Activated CD4-positive, alpha-beta T cell treated with anti-CD3 and anti-CD28 coated beads, Interleukin-2, amount 50 U/mL, for 4 hours (primary cell): ENCODE results near the gene TMIGD3.

Experiments
- DNase-seq, 2 experiments: peaks; one replicate each; pipeline ENCODE4 v3.0.0-alpha.2; 2020

Gene TMIGD3

DNA sequence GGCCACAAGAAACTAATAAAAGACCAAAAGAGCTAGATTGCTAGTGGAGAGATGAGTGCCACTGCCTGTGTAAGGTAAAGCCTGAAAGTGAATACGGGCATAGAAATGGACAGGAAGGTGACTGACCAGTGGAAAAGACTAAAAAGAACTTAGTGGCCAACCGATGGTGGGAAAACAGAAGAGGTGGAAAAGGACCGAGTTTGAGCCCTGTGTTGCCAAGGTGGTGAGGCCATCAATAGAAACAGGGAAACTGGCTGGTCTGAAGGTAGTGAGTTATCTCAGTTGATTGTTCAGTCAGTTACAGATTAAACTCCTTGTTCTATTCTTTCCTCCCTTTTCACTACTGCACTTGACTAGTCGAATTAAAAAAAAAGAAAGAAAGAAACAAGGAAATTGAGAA, 56.9 kb downstream of the TMIGD3 start:
- no peak for DNase-seq

DNA sequence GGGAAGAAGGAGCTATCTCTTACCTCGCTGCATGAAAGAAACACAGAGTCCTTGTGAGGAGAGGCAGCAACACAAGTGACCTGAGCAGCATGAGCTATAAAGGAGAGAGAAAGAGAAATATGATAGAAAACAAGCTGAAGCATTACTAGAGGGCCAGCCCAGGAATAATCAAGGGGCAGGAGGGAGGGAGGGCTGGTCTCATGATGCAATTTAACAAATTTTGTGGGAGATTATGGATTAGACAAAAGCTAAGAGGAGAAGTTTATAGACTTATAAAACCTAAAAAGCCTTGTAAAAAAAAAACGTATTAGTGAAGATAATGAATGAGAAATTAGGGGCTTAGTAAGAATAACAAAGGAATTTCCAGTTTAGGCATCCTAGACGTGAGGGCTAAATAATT, 59.4 kb downstream of the TMIGD3 start:
- DNase-seq = no peak

DNA sequence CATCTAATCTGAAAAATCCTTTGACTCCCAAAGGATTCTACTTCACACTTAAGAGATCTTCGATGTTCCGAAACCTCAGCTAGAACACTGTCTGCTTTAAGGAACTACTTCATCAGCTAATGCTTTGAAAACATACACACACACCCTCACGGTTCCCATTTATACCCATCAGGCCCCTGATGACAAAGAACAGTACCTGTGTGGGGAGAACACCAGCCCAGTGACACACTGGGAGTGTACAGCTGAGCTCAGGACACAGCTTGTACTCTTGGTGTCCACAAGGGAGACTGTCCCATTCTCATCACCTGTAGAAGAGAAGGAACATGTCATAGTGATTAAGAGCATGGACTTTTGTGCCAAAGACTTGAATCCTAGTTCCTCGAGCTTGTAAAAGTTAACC, 61.0 kb downstream of the TMIGD3 start:
- DNase-seq = no peak

DNA sequence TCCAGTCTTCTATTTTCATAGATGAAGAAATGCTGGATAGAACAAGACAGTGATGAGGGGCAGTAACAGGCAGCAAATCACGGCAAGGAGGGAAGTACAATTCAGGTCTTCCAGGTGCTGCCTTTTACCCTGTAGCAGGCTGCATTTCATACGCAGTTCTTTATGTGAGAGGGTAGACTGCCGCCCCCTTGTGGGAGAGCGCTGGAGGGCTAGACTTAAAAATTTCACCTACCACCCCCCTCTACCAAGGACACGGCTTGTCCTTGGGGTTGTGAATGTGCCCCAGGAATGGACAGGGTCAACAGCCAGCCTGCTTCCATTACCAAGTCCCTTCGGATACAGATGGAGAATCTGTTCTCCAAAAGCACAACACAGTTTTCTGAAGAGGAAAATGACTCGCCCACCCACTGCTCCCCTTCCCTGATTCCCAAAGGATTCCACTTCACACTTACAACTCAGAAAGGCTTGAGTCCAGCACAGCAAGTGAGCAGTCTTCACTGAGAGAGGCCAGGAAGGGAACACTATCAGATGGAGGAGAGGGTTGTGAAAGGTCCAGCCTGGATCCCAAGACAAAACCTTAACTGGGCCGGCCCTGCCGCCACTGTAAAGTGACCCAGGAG, 61.8 kb downstream of the TMIGD3 start:
- DNase-seq = peak; percentile 66 to 68

DNA sequence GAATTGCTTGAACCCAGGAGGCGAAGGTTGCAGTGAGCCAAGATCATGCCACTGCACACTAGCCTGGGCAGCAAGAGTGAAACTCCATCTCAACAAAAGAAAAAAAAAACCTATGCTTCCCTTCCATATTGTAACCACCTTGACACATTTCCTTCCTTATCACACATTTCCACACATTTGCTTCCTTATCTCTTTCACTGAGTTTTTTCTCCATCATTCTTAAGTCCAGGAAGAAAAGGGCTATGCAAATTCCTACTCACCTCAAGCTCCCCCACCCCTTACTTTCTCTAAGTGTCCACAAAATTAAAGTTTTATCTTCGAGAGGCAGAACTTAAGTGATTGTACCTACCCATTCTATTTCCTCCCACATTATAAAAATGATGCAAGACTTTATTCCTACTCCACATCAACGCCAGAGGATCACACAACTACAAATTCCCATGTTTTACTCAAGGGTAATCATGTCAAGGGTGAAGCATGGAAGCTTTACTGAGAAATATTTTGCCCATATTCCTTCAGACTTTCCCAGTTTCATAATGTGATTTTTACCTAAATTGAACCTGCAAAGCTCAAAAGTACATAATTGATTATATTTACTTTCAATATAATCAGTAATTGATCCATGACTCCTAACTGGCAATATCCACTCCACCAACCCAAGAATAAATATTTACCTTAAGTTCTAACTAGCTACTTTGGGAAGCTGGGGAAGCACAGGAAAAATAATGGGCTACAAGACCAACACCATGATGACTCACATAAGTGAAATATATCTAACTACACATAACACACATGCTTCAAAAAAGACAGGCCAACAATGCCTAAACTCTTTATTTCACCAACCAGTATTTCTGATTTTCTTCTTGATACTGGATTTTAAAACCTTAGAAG, 63.7 kb downstream of the TMIGD3 start:
- DNase-seq = no peak

DNA sequence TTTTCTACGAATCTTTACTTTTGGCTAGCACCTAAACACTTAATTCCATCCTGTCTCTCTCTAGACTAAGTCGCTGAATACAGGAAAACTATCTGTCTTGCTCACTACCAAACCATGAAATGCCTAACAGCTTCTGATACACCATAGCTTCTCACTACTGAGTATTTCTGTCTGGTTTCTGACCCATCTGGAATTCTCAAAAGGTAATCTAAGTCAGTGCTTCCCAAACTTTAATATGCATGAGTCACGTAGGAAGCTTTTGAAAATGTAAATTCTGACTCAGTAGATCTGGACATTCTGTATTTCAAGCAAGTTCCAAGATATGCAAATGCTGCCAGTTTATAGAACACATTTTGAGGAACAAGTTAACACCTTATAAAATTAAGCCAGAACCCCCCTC, 66.7 kb downstream of the TMIGD3 start:
- DNase-seq = no peak
